Right ventricle myocardium inferior (tissue), 1 donor: ENCODE data around the gene MEGF8. TPM values are rescaled to one million over a fixed set of nuclear protein-coding genes. Genes with fewer than 3 reads are reported as not detected.

Experiments
- ATAC-seq: fragments of 200-7000 bp; cut with Tn5 transposase; one replicate; pipeline ENCODE4 v1.9.1; 2020; ENCODE audit warnings: mild to moderate bottlenecking, moderate library complexity
- DNase-seq: peaks from one replicate; pipeline ENCODE4 v3.0.0; 2021; ENCODE audit errors: missing footprints
- intact Hi-C: fragments of 100-400 bp; cut with DNase I; formaldehyde crosslinking; loops from one replicate; pipeline ENCODE4 v1.11.0; 2022
- total RNA-seq: library from RNA; stranded (reverse); fragmentation: NEBNext Ultra II Directional; extraction: Animal tissue kit (Norgen Biotek cat#: 25700); gene quantifications from one replicate; pipeline ENCODE4 v1.2.1, GENCODE V29; 2021
- donor health status: DM: no; HTN: yes; CAD: no; lungs with severe emphysema.

Gene MEGF8
- total RNA-seq, 1 donor from 2014 or later = 32.6 TPM

- DNase-seq (no peak), ATAC-seq (no peak)
- intact Hi-C loops = loop anchor here (2.0 kb wide), 1 partner anchor 164 kb away; the partner anchor contains the start of gene POU2F2
Measured at GRCh38 chr19:42297039-42297438, 28.4 kb upstream of the MEGF8 start.

- DNase-seq (no peak), ATAC-seq (peak; percentile 9)
- intact Hi-C loops = loop anchor here (1.0 kb wide), 1 partner anchor 24 kb away; the partner anchor contains the start of gene MEGF8
Measured at GRCh38 chr19:42301646-42302203, 23.7 kb upstream of the MEGF8 start, which contains the start of gene PRR19. Gene PRR19, plus strand, starts transcription at chr19:42302132. Its CDS starts 7,453 bp downstream, at chr19:42309585.

- intact Hi-C loops = no loop called here
- ATAC-seq (no peak), DNase-seq (peak; percentile 1)
Measured at GRCh38 chr19:42303101-42303464, 22.4 kb upstream of the MEGF8 start.

- ATAC-seq (no peak), DNase-seq (peak; percentile 28)
- intact Hi-C loops = no loop called here
Measured at GRCh38 chr19:42303876-42304275, 21.6 kb upstream of the MEGF8 start.

GRCh38 chr19:42306646-42307045 is 18.8 kb upstream of the MEGF8 start:
- intact Hi-C loops = no loop called here
- ATAC-seq (no peak), DNase-seq (no peak)

GRCh38 chr19:42309686-42310085 is 15.7 kb upstream of the MEGF8 start:
- DNase-seq (peak; percentile 39), ATAC-seq (no peak)
- intact Hi-C loops = no loop called here

- intact Hi-C loops = no loop called here
- no peak for DNase-seq
- ATAC-seq = no peak
Measured at GRCh38 chr19:42311657-42312056, 13.8 kb upstream of the MEGF8 start.

- intact Hi-C loops = no loop called here
- ATAC-seq = no peak
- DNase-seq = peak; percentile 21
Measured at GRCh38 chr19:42312370-42312769, 13.1 kb upstream of the MEGF8 start.

GRCh38 chr19:42313096-42313839 is 12.2 kb upstream of the MEGF8 start, which contains the start of gene TMEM145:
Gene TMEM145, plus strand, starts transcription at chr19:42313309. Its CDS starts 68 bp downstream, at chr19:42313377.
- DNase-seq (peak; percentile 55), ATAC-seq (peak; percentile 77)
- intact Hi-C loops = no loop called here

GRCh38 chr19:42313840-42314755 is 11.3 kb upstream of the MEGF8 start:
- DNase-seq = no peak
- ATAC-seq = no peak
- intact Hi-C loops = no loop called here

- intact Hi-C loops = no loop called here
- ATAC-seq = no peak
- DNase-seq = no peak
Measured at GRCh38 chr19:42315024-42315423, 10.4 kb upstream of the MEGF8 start.

GRCh38 chr19:42316223-42317211 is 8.9 kb upstream of the MEGF8 start:
- DNase-seq = no peak
- no peak for ATAC-seq
- intact Hi-C loops = no loop called here

GRCh38 chr19:42317535-42317934 is 7.9 kb upstream of the MEGF8 start:
- intact Hi-C loops = no loop called here
- ATAC-seq (no peak), DNase-seq (no peak)

- ATAC-seq = no peak
- DNase-seq = no peak
- intact Hi-C loops = loop anchor here (10.0 kb wide), 1 partner anchor 188 kb away; the partner anchor contains the start of gene POU2F2
Measured at GRCh38 chr19:42322305-42322704, 3.1 kb upstream of the MEGF8 start.

GRCh38 chr19:42323473-42323851 is 2.0 kb upstream of the MEGF8 start:
- intact Hi-C loops = loop anchor here (10.0 kb wide), 1 partner anchor 189 kb away; the partner anchor contains the start of gene POU2F2
- DNase-seq (no peak), ATAC-seq (no peak)

GRCh38 chr19:42323852-42324654 is 1.4 kb upstream of the MEGF8 start:
- intact Hi-C loops = loop anchor here (2.0 to 10.0 kb wide), 2 partner anchors 77 to 189 kb away; partner anchors contain the start of gene POU2F2
- DNase-seq (peak; percentile 64), ATAC-seq (no peak)

GRCh38 chr19:42324655-42325307 is 654 bp upstream of the MEGF8 start:
- intact Hi-C loops = loop anchor here (1.0 to 10.0 kb wide), 3 partner anchors 22 to 190 kb away; partner anchors contain the start of genes PAFAH1B3, POU2F2 and PRR19
- no peak for DNase-seq
- no peak for ATAC-seq
